Limb (tissue), 2 donors: ENCODE data around the gene DZANK1.
"Not testable (repeated sequence)": the region's sequence is repeated elsewhere in the genome, so short reads cannot be mapped to it uniquely, and the experiment has no call there.

Source experiments
- DNase-seq, 2 donors: peaks; one replicate each; pipeline ENCODE4 v3.0.0-alpha.2; 2016; ENCODE audit errors: extremely low spot score in 2 of 2

The DZANK1 gene

GRCh38 chr20:18380908-18381529 lies 85.8 kb downstream of the DZANK1 start:
- no peak for DNase-seq

- no peak for DNase-seq
These were observed 88.8 kb downstream of the DZANK1 start for GRCh38 chr20:18377896-18378481.

DNA sequence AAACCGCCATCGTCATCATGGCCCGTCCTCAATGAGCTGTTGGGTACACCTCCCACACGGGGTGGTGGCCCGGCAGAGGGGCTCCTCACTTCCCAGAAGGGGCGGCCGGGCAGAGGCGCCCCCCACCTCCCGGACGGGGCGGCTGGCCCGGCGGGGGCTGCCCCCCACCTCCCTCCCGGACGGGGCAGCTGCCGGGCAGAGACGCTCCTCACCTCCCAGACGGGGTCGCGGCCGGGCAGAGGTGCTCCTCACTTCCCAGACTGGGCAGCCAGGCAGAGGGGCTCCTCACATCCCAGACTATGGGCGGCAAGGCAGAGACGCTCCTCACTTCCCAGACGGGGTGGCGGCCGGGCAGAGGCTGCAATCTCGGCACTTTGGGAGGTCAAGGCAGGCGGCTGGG lies 91.3 kb downstream of the DZANK1 start:
- not testable (repeated sequence) for DNase-seq

GRCh38 chr20:18372296-18372695 lies 94.5 kb downstream of the DZANK1 start:
- no peak for DNase-seq

GRCh38 chr20:18364768-18365167 lies 102.1 kb downstream of the DZANK1 start:
- DNase-seq, result no peak

GRCh38 chr20:18363708-18364107 lies 103.1 kb downstream of the DZANK1 start:
- DNase-seq, result no peak

DNA sequence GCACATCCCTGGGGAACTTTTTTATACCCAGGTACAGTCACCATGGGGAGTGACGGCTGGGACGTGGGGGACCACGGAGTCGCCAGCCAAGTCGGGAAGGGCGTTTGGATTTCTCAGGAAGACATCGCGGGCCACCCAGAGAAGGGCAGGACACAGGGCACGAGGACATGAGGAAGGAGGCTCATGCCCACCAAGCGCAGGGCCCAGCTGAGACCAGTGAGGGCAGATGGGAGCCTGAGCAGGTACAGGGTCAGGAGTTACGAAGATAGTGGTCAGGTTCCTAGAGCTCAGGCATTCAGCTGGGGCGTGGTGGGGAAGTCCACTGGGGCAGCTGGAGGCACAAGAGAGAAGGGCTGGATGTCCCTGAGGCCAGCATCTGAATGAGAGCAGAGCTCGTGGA lies 103.9 kb downstream of the DZANK1 start:
- no peak for DNase-seq

- DNase-seq, result no peak
These were observed 105.2 kb downstream of the DZANK1 start for GRCh38 chr20:18361678-18362077.

DNA sequence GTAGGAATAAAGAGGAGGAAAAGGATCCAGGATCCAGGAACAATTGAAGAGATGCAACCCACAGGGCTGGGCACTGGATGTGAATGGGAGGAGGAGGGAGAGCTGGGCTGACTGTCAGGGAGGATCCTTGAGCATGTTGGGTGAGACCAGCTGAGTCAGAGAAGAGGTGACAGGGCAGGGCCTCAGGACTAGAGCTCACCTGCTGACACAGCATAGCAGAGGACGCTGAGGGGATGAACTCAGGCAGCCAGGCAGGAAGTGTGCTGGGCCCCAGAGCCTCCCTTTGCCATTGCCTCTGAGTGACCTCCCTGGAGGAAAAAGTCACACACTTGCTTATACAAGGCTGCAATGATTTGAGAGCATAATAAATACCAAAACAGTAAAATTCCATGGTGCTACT lies 106.2 kb downstream of the DZANK1 start:
- no peak for DNase-seq

- no peak for DNase-seq
These were observed 107.0 kb downstream of the DZANK1 start for GRCh38 chr20:18359854-18360253.

DNA sequence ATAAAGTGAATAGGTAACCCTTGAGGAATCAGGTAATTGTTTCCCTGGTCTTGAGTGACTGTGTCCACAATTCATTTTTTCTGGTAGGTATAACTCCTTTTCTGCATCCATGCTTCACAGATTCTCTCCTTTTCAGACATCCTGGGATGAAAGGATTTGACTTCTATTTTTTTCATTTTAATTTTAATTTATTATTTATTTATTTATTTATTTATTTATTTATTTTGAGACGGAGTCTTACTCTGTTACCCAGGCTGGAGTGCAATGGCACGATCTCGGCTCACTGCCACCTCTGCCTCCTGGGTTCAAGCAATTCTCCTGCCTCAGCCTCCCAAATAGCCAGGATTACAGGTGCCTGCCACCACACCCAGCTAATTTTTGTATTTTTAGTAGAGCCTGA lies 117.1 kb downstream of the DZANK1 start:
- not testable (repeated sequence) for DNase-seq
